ENCODE results near the gene ADPRS.

ADPRS gene

DNA sequence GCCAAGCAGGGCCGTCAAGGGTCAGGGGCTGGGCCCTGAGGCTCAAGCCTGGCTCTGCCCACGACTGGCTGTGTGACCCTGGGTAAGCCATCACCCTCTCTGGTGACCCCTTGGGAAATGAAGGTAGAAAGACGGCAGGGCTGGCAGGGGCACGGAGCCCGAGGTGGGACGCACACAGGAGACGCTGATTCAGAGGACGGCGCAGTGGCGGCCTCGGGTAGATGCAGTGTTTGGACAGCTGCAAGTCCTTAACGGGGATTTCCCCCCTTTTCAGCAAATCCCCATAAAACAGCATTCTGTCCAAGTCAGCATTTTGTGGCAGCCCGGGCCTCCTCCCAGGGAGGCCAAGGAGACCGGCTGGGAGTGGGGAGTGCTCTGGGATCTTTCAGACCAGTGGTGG, 19.6 kb downstream of the ADPRS start:
- no peak for DNase-seq (ENCODE audit: low read depth in 2 of 2)

- no peak for DNase-seq (ENCODE audit: low read depth in 2 of 2)
Measured at GRCh38 chr1:36109041-36109679, 20.5 kb downstream of the ADPRS start.

GRCh38 chr1:36111151-36111550, 22.5 kb downstream of the ADPRS start:
- DNase-seq (ENCODE audit: low read depth in 2 of 2) = no peak

- no peak for DNase-seq (ENCODE audit: low read depth in 2 of 2)
Measured at GRCh38 chr1:36112823-36113222, 24.1 kb downstream of the ADPRS start.

GRCh38 chr1:36114371-36114770, 25.7 kb downstream of the ADPRS start:
- DNase-seq (ENCODE audit: low read depth in 2 of 2) = no peak

GRCh38 chr1:36115200-36115669, 26.5 kb downstream of the ADPRS start:
- DNase-seq (ENCODE audit: low read depth in 2 of 2) = no peak

DNA sequence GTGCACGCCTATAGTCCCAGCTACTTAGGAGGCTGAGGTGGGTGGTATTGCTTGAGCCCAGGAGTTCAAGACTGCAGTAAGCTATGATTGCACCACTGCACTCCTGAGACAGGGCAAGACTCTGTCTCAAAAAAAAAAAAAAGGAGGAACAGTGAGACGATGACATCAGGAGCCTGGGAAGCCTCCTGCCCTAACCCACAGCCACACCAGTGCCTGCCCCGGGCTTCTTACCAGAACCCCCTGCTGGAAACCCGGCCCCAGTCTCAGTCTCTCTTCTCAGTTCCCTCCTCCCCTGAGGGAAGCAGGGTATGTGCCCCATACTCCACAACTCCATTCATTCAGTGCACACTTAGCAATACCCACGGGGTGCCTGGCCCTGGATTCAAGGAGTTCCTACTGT, 27.2 kb downstream of the ADPRS start:
- no peak for DNase-seq (ENCODE audit: low read depth in 2 of 2)

GRCh38 chr1:36116901-36117300, 28.2 kb downstream of the ADPRS start:
- no peak for DNase-seq (ENCODE audit: low read depth in 2 of 2)

DNA sequence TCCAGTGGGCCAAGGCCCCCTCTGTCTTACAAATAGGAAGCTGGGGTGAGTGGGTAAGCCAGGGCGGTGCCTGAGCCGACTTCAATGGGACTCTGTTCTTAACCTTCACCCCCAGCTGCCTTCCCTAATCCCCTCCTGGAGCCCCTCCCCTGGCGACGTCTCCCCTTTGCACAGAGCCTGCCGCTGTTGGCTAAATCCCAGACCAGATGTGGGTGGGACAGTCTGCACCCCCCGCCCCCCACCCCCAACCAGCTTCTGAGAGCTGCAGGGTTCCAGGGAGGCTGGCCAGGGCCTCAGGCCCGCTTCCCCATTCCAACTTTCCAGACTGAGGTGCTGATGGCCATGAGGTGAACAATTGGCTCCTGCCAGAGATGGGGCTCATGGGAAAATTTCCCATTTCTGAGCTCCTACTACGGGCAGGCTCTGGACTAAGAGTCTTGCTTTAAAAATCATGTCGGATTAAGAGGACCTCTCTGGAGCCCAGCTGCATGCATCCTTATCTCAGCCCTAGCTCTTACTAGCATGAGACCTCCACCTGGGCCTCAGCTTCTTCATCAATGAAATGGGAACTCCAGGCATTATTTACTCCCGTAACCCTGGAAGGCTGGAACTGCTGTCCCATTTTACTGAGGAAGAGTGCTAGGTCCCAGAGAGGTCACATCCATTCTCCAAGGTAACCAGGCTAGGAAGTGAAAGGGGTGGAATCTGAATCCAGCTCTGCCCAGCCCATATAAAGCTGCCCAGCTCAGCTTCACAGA, 29.9 kb downstream of the ADPRS start:
- DNase-seq (ENCODE audit: low read depth in 2 of 2) = no peak

DNA sequence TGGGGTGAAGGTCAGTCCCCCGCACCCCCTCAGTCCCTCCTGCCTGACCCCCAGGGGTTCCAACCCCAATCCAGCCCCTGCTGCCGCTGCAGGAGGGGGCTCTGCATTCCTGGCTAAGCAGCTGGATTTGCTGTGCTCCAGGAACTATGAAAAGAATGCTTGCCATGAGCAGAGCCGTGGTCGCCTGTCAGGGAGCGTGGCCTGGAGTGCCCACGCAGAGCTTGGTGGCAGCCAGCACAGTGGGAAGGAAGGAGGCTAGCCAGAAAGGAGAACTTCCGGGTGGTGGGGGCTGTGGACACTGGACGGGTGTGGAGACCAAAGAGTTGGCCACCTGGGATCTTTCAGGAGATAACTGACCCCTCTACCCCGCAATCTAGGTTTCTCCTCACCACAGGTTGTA, 30.8 kb downstream of the ADPRS start:
- no peak for DNase-seq (ENCODE audit: low read depth in 2 of 2)

GRCh38 chr1:36122062-36123030, 33.7 kb downstream of the ADPRS start:
- DNase-seq (ENCODE audit: low read depth in 2 of 2) = no peak

DNA sequence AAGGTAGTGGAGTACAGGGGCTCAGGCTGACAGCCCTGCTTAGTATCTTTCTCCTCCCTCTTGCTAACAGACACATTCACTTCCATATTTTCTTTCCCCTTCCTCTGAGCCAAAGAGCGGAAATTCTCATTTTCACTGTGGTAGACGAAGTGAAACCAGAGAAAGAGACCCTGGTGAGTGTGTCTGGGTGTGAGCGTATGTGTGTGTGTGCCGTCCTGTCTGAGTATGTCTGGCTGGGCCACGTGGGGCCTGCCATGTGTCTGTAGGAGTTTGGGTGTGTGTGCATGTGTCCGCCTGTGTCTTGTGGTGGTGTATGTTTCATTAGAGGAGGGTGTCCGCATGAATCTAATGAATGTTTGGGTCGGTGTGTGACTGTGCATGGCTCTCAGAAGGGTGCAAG, 34.7 kb downstream of the ADPRS start:
- DNase-seq (ENCODE audit: low read depth in 2 of 2) = no peak

DNA sequence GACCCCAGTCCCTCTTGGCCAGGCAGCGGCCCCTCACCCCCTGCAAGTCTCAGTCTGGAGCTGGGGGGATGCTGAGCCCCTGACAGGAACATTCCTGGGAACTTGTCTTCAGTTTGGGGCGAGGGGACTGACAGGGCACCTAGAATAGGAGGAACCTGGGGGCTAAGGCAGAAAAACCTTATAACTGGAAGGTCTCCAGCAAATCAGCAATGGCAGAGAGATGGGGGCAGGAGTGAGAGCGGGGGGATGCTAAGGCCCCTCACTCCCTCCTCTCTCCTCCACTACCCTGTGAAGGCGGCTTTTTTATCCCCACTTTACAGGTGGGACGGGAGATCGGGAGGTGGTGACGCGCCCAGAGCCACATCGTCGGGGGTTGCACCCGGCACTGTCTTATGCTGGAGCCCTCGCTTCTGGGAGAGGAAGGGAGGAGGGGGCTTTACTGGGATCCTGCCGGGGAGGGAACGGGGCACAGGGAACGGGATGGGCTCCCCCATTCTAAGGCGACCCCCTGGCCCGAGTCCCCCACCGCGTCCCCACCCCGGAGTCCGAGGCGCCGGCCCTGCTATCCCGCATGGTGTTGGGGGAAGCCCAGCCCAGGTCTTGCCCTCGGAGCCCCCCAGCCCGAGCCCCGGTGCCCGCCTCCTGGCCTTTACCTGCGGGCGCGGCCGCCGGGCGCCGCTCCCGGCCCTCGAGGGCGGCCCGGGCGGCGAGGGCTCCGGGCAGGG, 35.9 kb downstream of the ADPRS start:
- no peak for DNase-seq (ENCODE audit: low read depth in 2 of 2)

GRCh38 chr1:36125129-36125991, 36.7 kb downstream of the ADPRS start, which contains the start of gene COL8A2:
Gene COL8A2 (minus strand): TSS chr1:36125222. CDS start chr1:36100242, 24,980 bp downstream.
- DNase-seq (ENCODE audit: low read depth in 2 of 2) = no peak

GRCh38 chr1:36126005-36126716, 37.5 kb downstream of the ADPRS start:
- DNase-seq (ENCODE audit: low read depth in 2 of 2) = no peak

DNA sequence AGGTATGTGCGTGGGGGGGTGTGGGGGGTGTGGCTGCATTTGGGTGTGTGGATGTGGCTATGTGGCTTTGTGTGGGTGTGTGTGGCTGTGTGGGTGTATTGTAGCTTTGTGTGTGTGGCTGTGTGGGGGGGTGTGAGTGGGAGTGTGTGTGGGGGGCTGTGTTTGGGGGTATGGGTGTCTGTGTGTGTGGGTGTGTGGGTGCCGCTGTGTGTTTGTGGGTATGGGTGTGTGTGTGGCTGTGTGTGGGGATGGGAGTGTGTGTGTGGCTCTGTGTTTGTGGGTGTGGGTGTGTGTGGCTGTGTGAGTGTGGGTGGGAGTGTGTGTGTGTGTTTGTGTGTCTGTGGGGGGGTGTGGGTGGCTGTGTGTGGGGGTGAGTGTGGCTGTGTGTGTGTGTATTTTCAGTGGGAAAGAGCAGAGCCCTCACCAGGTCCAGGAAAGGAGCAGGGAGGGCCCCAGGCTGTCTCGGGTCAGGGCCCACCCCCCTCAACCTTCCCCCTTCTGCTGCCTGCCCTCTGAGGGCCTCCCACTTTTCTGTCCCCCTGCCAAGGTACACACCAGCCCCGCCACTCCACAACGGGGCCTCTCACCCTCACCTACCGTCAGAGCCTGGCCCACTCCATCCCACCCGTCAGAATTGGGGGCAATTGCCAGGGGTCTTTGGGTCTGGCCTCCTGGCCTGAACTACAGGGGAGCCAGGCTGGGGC, 38.3 kb downstream of the ADPRS start:
- DNase-seq (ENCODE audit: low read depth in 2 of 2) = peak in 1 of 2 donors; percentile 19

DNA sequence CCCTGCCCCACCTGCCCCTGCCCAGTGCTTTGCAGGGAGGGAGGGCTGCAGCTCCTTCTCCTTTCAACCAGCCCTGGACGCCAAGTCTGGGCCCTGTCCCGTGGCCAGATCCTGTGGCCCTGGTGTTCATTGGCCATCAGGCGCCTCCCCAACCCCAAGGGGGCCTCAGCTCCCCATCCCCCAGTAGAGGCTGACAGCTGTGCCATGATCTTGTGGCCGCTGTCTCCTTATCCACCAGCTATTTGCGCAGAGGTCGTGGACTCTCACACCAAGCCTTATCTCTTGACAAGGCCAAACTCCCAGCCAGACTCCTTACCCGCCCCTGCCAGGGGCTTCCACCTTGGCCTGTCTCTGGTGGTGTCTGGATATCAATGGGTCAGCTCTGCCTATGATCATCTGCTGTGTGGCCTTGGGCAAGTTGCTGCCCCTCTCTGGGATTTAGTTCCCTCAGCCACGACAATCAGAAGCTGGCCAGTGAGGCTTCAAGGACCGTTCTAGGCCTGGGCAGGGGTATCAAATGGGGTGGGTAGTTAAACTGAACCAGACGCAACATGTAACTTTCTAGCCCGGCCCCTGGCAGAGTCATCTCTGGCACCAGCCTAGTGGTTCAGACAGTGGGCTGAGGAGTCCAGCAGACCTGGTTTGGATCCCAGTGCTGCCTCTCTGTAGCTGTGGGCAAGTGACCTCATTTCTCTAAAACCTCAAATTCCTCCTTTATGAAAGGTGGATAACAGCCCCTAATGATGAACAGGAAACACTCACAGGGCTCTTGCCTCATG, 39.6 kb downstream of the ADPRS start:
- no peak for DNase-seq (ENCODE audit: low read depth in 2 of 2)

DNA sequence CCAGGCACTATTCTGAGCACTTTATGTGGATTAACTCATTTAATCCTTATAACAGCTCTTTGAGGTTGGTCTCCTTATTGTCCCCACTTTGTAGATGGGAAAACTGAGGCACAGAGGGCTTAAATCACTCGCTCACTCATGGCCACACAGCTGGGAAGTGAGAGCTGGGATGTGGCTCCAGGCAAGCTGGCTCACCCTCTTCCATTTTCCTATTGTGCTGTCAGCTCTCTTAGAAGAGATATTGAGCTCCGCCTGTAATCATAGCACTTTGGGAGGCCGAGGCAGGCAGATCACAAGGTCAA, 40.2 kb downstream of the ADPRS start:
- DNase-seq (ENCODE audit: low read depth in 2 of 2) = no peak

- no peak for DNase-seq (ENCODE audit: low read depth in 2 of 2)
Measured at GRCh38 chr1:36132029-36132428, 43.3 kb downstream of the ADPRS start.

Measured in stimulated activated CD8-positive, alpha-beta memory T cell treated with anti-CD3 and anti-CD28 coated beads, Interleukin-7, amount 100 ng/mL, for 4 hours (primary cell).